Neural cell (in vitro differentiated cells): ENCODE results near the gene LHFPL6. TPM values are rescaled to one million over a fixed set of nuclear protein-coding genes. Genes with fewer than 3 reads are reported as not detected.

Experiments used
- H2AFZ ChIP-seq: fragments of 200-600, 300-800 bp; sonication (generic), shearing (Covaris generic); 2 replicates; pipeline ENCODE4 v1.6.0; 2014; ENCODE audit warnings: low read depth, mild to moderate bottlenecking, antibody characterized with exemption, low read length, moderate library complexity
- H3F3A ChIP-seq: fragments of 200-600 bp; shearing (Covaris generic); 2 replicates; pipeline ENCODE4 v1.6.1; 2016; ENCODE audit warnings: mild to moderate bottlenecking, moderate library complexity, mixed read lengths, antibody characterized with exemption, low read length; ENCODE audit not compliant: insufficient read depth, poor library complexity, severe bottlenecking
- H3K27ac ChIP-seq: fragments of 200-600, 300-800 bp; sonication (generic), shearing (Covaris generic); 2 replicates; pipeline ENCODE4 v1.5.1; 2014; ENCODE audit warnings: mild to moderate bottlenecking, low read length, moderate library complexity
- H3K27me3 ChIP-seq: fragments of 300-800, 200-600 bp; sonication (generic), shearing (Covaris generic); 2 replicates; pipeline ENCODE4 v1.6.0; 2014; ENCODE audit warnings: mild to moderate bottlenecking, low read depth, low read length, moderate library complexity; ENCODE audit not compliant: insufficient read depth
- H3K36me3 ChIP-seq: fragments of 300-800, 200-600 bp; sonication (generic), shearing (Covaris generic); 2 replicates; pipeline ENCODE4 v1.5.1; 2014; ENCODE audit warnings: mild to moderate bottlenecking, antibody characterized with exemption, low read length, moderate library complexity; ENCODE audit not compliant: insufficient read depth
- H3K4me2 ChIP-seq: fragments of 300-800, 200-600 bp; sonication (generic), shearing (Covaris generic); 2 replicates; pipeline ENCODE4 v1.6.0; 2014; ENCODE audit warnings: mild to moderate bottlenecking, low read length
- H3K4me3 ChIP-seq: fragments of 300-800, 200-600 bp; sonication (generic), shearing (Covaris generic); 2 replicates; pipeline ENCODE4 v1.5.1; 2014; ENCODE audit warnings: mild to moderate bottlenecking, low read length, moderate library complexity
- H3K79me2 ChIP-seq: fragments of 200-600 bp; shearing (Covaris generic); replicated peaks from 2 replicates; pipeline ENCODE4 v1.6.0; 2014; ENCODE audit warnings: mild to moderate bottlenecking, low read length, moderate library complexity; ENCODE audit not compliant: insufficient read depth
- H3K9ac ChIP-seq: fragments of 300-800, 200-600 bp; sonication (generic), shearing (Covaris generic); 2 replicates; pipeline ENCODE4 v1.6.1; 2016; ENCODE audit warnings: mild to moderate bottlenecking, low read length, mixed read lengths
- H3K9me2 ChIP-seq: fragments of 200-600 bp; shearing (Covaris generic); 2 replicates; pipeline ENCODE4 v1.6.1; 2016; ENCODE audit warnings: mild to moderate bottlenecking, low read length, mixed read lengths; ENCODE audit not compliant: insufficient read depth
- H3K9me3 ChIP-seq: fragments of 200-600, 300-800 bp; sonication (generic), shearing (Covaris generic); 2 replicates; pipeline ENCODE4 v1.6.1; 2016; ENCODE audit warnings: mild to moderate bottlenecking, mixed run types, low read length, moderate library complexity, mixed read lengths
- H4K20me1 ChIP-seq: fragments of 200-600 bp; shearing (Covaris generic); 2 replicates; pipeline ENCODE4 v1.6.1; 2016; ENCODE audit warnings: mild to moderate bottlenecking, mixed run types; ENCODE audit not compliant: insufficient read depth
- CTCF ChIP-seq: fragments of 450-650 bp; IDR thresholded peaks from 2 replicates; pipeline ENCODE4 v1.5.1; 2014; ENCODE audit warnings: antibody characterized with exemption, mild to moderate bottlenecking, moderate library complexity; ENCODE audit not compliant: poor library complexity, severe bottlenecking
- EP300 ChIP-seq: fragments of 450-650 bp; conservative IDR thresholded peaks from 2 replicates; pipeline ENCODE4 v1.6.1; 2014; ENCODE audit warnings: antibody characterized with exemption, mild to moderate bottlenecking, moderate library complexity; ENCODE audit not compliant: poor library complexity, severe bottlenecking
- EZH2 ChIP-seq: fragments of 200-600, 300-800 bp; shearing (Covaris generic), sonication (generic); IDR thresholded peaks from 2 replicates; pipeline ENCODE4 v1.6.1; 2014; ENCODE audit warnings: antibody characterized with exemption, low read length, borderline replicate concordance, mild to moderate bottlenecking; ENCODE audit not compliant: insufficient read depth, poor library complexity, severe bottlenecking
- MXI1 ChIP-seq: fragments of 450-650 bp; conservative IDR thresholded peaks from 2 replicates; pipeline ENCODE4 v1.6.1; 2014; ENCODE audit warnings: antibody characterized with exemption, mild to moderate bottlenecking; ENCODE audit not compliant: poor library complexity, severe bottlenecking
- POLR2AphosphoS5 ChIP-seq: IDR thresholded peaks from 2 replicates; pipeline ENCODE4 v1.6.1; 2012
- RAD21 ChIP-seq: fragments of 450-650 bp; conservative IDR thresholded peaks from 2 replicates; pipeline ENCODE4 v1.6.1; 2014; ENCODE audit warnings: antibody characterized with exemption, mild to moderate bottlenecking, moderate library complexity
- SMC3 ChIP-seq: fragments of 450-650 bp; conservative IDR thresholded peaks from 2 replicates; pipeline ENCODE4 v1.6.1; 2014; ENCODE audit warnings: antibody characterized with exemption, mild to moderate bottlenecking, moderate library complexity; ENCODE audit not compliant: poor library complexity
- TAF1 ChIP-seq: IDR thresholded peaks from 2 replicates; pipeline ENCODE4 v1.6.1; 2012; ENCODE audit warnings: low read depth
- polyA plus RNA-seq: library from polyadenylated mRNA; depleted of rRNA; stranded (reverse); fragments of >200 nt; gene quantifications from 2 replicates; pipeline ENCODE4 v1.2.3, GENCODE V29; 2014

Gene LHFPL6
- polyA plus RNA-seq, 1 donor from 2014 or later = 36.3 TPM

GRCh38 chr13:39302820-39303219 is 300.2 kb downstream of the LHFPL6 start:
- Histone ChIP-seq H3K4me2 (no peak overlapping the region), H3K36me3 (no peaks in the 10 kb centered on the region), H3K9me2 (no peaks in the 10 kb centered on the region), H4K20me1 (no peaks in the 10 kb centered on the region), H3F3A (no peaks in the 10 kb centered on the region), H3K79me2 (no peaks in the 10 kb centered on the region), H3K9ac (no peak overlapping the region), H2AFZ (no peak overlapping the region), H3K4me3 (no peak overlapping the region), H3K27me3 (no peaks in the 10 kb centered on the region), H3K27ac (no peak overlapping the region), H3K9me3 (no peaks in the 10 kb centered on the region)
- TF ChIP-seq CTCF = no peak
- TF ChIP-seq TAF1 = no peak
- no peak for TF ChIP-seq RAD21
- TF ChIP-seq SMC3 = no peak
- no peak for TF ChIP-seq MXI1

GRCh38 chr13:39298951-39299350 is 304.0 kb downstream of the LHFPL6 start:
- no peaks in the 10 kb centered on the region for H3K9me2 ChIP-seq
- no peaks in the 10 kb centered on the region for H3F3A ChIP-seq
- no peak overlapping the region for H3K9ac ChIP-seq
- no peaks in the 10 kb centered on the region for H3K9me3 ChIP-seq
- no peak overlapping the region for H3K27ac ChIP-seq
- no peaks in the 10 kb centered on the region for H3K27me3 ChIP-seq
- TF ChIP-seq TAF1 = no peak
- no peak for TF ChIP-seq CTCF
- TF ChIP-seq EP300 = no peak
- TF ChIP-seq EZH2 = no peak
- no peak for TF ChIP-seq POLR2AphosphoS5
- no peak for TF ChIP-seq RAD21
- H2AFZ ChIP-seq = no peak overlapping the region
- H3K36me3 ChIP-seq = no peaks in the 10 kb centered on the region
- H3K4me3 ChIP-seq = no peak overlapping the region
- H4K20me1 ChIP-seq = no peaks in the 10 kb centered on the region
- no peak overlapping the region for H3K4me2 ChIP-seq
- no peaks in the 10 kb centered on the region for H3K79me2 ChIP-seq

GRCh38 chr13:39297664-39298171 is 305.3 kb downstream of the LHFPL6 start:
- no peak overlapping the region for H3K4me3 ChIP-seq
- no peaks in the 10 kb centered on the region for H3K9me2 ChIP-seq
- no peaks in the 10 kb centered on the region for H3K9me3 ChIP-seq
- H3K79me2 ChIP-seq = no peaks in the 10 kb centered on the region
- H2AFZ ChIP-seq = no peak overlapping the region
- H3K4me2 ChIP-seq = no peak overlapping the region
- no peaks in the 10 kb centered on the region for H3F3A ChIP-seq
- no peak for TF ChIP-seq POLR2AphosphoS5
- H4K20me1 ChIP-seq = no peaks in the 10 kb centered on the region
- no peaks in the 10 kb centered on the region for H3K36me3 ChIP-seq
- H3K27ac ChIP-seq = no peak overlapping the region
- H3K9ac ChIP-seq = no peak overlapping the region
- no peaks in the 10 kb centered on the region for H3K27me3 ChIP-seq
